ENCODE measurements around the gene STXBP5L. TPM values are rescaled to one million over a fixed set of nuclear protein-coding genes. Genes with fewer than 3 reads are reported as not detected.
"Not testable (repeated sequence)": the region's sequence is repeated elsewhere in the genome, so short reads cannot be mapped to it uniquely, and the experiment has no call there.

The STXBP5L gene
- total RNA-seq, 1 donor from 2014 or later: not detected

DNA sequence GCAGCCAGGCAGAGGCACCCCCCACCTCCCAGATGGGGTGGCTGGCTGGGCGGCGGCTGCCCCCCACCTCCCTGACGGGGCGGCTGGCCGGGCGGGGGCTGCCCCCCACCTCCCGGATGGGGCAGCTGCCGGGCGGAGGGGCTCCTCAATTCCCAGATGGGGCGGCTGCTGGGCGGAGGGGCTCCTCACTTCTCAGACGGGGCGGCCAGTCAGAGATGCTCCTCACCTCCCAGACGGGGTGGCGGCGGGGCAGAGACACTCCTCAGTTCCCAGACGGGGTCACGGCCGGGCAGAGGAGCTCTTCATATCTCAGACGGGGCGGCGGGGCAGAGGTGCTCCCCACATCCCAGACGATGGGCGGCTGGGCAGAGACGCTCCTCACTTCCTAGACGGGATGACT, 282.6 kb downstream of the STXBP5L start:
- intact Hi-C loops (cut with micrococcal nuclease); H3K4me3 Mint-ChIP-seq; DNase-seq (ENCODE audit: low spot score); H3K4me1 Mint-ChIP-seq (ENCODE audit: low read depth); H3K27me3 Mint-ChIP-seq (ENCODE audit: insufficient read depth); H3K27ac Mint-ChIP-seq; H3K36me3 Mint-ChIP-seq (ENCODE audit: low read depth): not testable (repeated sequence)
- H3K9me3 Mint-ChIP-seq: peaks cover 30% of the 10 kb centered on the region

DNA sequence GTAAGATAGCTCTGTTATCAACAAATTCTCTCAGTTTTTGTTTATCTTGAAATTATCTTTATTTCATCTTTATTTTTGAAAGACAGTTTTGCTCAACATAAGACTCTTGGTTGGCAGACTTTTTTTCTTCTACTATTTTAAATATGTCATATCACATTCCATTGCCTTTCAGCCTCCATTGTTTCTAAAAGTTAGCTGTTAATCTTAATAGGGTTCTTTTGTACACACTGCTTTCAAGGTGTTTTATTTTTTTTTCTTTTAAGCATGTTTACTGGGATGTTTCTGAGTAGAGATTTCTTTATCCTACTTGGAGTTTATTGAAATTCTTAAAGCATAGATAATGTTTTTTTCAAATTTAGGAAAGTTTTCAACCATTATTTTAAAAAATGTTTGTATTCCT, 294.6 kb downstream of the STXBP5L start:
- Mint-ChIP-seq H3K27me3 (ENCODE audit: insufficient read depth) (no peaks in the 10 kb centered on the region), H3K9me3 (peaks cover 8% of the 10 kb centered on the region), H3K4me1 (ENCODE audit: low read depth) (no peaks in the 10 kb centered on the region), H3K27ac (no peak overlapping the region), H3K4me3 (no peak overlapping the region), H3K36me3 (ENCODE audit: low read depth) (no peaks in the 10 kb centered on the region)
- intact Hi-C loops (cut with micrococcal nuclease): no loop called here
- DNase-seq (ENCODE audit: low spot score): no peak

DNA sequence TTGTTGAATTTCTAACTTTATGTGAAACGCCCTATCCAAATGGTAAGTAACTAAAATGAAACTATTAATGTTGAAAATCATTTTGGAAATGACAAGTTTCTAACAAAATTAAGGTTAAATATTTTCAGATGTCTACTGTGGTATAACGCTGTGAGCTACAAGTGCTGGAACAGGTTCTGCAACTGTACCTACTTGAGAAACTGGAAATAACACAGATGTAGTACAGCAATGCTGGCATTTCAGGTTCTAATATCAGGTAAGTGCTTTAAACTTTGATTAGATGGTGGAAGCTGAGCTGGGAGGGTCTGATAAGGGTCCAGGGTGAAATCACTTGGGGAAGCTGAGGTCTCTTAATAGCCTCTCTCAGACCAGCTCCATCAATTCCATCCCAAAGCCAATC, 315.1 kb downstream of the STXBP5L start:
- H3K27ac Mint-ChIP-seq: no peak overlapping the region
- no peak overlapping the region for H3K4me3 Mint-ChIP-seq
- DNase-seq (ENCODE audit: low spot score): no peak
- intact Hi-C loops (cut with micrococcal nuclease): no loop called here
- no peaks in the 10 kb centered on the region for H3K4me1 Mint-ChIP-seq (ENCODE audit: low read depth)
- H3K27me3 Mint-ChIP-seq (ENCODE audit: insufficient read depth): peaks cover 3% of the 10 kb centered on the region
- H3K9me3 Mint-ChIP-seq: no peaks in the 10 kb centered on the region
- H3K36me3 Mint-ChIP-seq (ENCODE audit: low read depth): no peaks in the 10 kb centered on the region

DNA sequence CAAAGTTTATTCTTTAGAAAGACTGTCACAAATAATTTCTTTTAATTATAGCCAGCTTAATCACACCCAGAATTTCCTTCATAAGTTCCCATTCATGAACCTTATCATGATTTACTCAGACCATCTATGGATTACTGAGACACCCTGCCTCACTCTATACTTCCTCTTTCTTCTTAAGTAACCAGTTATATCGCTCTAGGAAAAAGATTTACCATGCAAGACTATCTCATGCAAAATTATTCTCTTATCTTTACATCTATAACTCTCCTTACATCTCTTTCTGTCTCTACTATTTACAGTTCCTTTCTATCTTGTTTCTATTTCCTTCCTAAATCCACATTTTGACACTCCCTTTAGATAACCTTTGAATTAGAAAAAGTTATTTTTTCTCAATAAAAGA, 321.0 kb downstream of the STXBP5L start:
- no peak overlapping the region for H3K4me3 Mint-ChIP-seq
- no peaks in the 10 kb centered on the region for H3K36me3 Mint-ChIP-seq (ENCODE audit: low read depth)
- H3K27ac Mint-ChIP-seq: no peak overlapping the region
- intact Hi-C loops (cut with micrococcal nuclease): no loop called here
- no peak for DNase-seq (ENCODE audit: low spot score)
- H3K27me3 Mint-ChIP-seq (ENCODE audit: insufficient read depth): peaks cover 2% of the 10 kb centered on the region
- H3K4me1 Mint-ChIP-seq (ENCODE audit: low read depth): no peaks in the 10 kb centered on the region
- H3K9me3 Mint-ChIP-seq: no peaks in the 10 kb centered on the region

DNA sequence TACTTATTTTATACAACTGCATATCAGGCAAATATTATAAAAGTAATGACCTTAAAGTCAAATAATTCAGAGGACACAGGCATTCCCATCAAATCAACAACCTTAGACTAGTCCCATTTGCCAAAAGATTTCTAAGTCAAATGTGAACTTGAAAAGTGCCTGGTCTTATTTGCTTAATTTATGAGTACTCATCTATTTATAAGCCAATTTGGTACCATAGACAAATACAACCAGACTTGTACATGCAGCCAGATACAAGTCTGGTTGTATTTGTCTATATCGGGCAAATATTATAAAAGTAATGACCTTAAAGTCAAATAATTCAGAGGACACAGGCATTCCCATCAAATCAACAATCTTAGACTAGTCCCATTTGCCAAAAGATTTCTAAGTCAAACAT, 322.2 kb downstream of the STXBP5L start:
- H3K27me3 Mint-ChIP-seq (ENCODE audit: insufficient read depth); H3K27ac Mint-ChIP-seq; DNase-seq (ENCODE audit: low spot score); intact Hi-C loops (cut with micrococcal nuclease); H3K36me3 Mint-ChIP-seq (ENCODE audit: low read depth); H3K4me3 Mint-ChIP-seq; H3K9me3 Mint-ChIP-seq; H3K4me1 Mint-ChIP-seq (ENCODE audit: low read depth): not testable (repeated sequence)

DNA sequence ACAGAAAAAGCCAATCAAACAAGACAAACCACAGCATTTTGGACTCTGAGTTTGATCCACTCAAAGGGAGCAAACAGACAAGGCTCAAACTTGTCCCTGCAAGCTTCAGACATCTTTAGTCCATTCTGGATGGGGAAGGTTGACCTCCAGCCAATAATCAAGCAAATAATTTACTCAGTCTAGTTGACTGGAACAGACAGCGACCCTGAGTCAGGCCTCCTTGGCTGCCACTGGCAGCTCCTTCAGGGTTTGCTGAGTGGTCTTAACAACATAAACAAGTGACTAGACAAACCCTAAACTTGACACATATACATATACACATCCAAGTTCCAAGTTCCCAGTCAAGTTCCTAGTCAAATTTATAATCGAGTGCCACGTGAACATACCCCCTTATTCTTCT, 323.9 kb downstream of the STXBP5L start:
- H3K27me3 Mint-ChIP-seq (ENCODE audit: insufficient read depth): peaks cover 3% of the 10 kb centered on the region
- no peak overlapping the region for H3K4me3 Mint-ChIP-seq
- intact Hi-C loops (cut with micrococcal nuclease): no loop called here
- DNase-seq (ENCODE audit: low spot score): no peak
- H3K27ac Mint-ChIP-seq: no peak overlapping the region
- no peaks in the 10 kb centered on the region for H3K9me3 Mint-ChIP-seq
- H3K36me3 Mint-ChIP-seq (ENCODE audit: low read depth): no peaks in the 10 kb centered on the region
- no peaks in the 10 kb centered on the region for H3K4me1 Mint-ChIP-seq (ENCODE audit: low read depth)

DNA sequence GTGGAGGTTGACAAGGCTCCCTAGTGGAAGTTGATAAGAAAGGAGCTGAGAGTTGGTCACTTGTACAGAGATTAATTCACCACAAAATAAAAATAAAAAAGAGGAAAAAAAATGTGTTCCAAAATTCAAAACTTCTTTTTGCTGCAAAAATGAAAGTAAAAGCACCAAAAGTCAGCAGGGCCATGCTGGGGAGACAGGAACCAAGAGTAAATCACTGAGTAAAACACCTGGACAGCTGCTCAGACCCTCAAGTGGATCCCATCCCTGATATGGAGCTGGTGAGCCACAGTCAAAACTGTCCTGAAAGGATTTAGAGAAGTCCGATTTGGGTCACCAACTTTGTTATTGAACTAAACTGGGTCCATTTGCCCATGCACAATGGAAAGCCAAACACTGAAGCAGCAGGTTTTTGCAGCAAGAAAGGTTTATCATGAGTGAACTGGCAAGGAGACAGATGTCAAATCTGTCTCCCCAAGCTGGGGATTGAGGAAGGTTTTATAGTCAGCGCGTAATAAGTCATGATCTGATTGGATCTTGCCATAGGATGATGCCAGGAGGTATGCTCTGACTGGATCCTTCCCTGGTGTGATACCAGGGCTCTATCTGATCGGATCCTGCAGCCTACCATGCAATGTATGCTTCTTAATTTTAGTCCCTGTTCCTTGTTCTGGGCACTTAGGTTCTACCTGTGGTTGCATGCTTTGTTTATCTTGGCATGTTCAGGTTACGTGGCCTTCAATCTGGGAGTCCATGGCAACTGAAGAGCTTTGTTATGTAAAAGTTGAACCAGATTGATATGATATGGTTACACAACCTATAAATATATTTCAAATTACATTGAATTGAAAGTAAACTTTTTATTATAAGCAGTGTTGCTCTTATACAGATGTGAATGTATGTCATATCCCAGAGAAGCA, 324.6 kb downstream of the STXBP5L start:
- no peaks in the 10 kb centered on the region for H3K9me3 Mint-ChIP-seq
- DNase-seq (ENCODE audit: low spot score): no peak
- no peaks in the 10 kb centered on the region for H3K4me1 Mint-ChIP-seq (ENCODE audit: low read depth)
- peaks cover 3% of the 10 kb centered on the region for H3K27me3 Mint-ChIP-seq (ENCODE audit: insufficient read depth)
- intact Hi-C loops (cut with micrococcal nuclease): no loop called here
- H3K27ac Mint-ChIP-seq: no peak overlapping the region
- no peaks in the 10 kb centered on the region for H3K36me3 Mint-ChIP-seq (ENCODE audit: low read depth)
- no peak overlapping the region for H3K4me3 Mint-ChIP-seq

DNA sequence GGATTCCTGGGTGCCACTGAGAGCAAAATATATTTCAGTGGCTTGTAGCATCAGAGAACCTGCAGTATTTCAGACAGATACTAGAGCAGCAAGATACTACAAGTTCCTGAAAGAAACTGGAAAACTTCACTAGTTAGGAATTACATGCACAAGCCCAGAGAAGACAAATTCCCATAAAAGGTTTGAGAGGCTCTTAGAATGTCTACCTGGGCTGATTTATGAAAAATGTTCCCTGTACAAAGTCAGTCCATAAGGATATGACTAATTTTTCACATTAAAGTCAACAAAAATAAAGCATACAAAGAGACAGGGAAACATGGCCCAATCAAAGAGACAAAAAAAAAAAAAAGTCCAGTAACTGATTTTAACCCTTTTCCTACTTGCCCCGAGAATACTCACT, 335.2 kb downstream of the STXBP5L start:
- Mint-ChIP-seq H3K27ac (no peak overlapping the region), H3K4me1 (ENCODE audit: low read depth) (no peaks in the 10 kb centered on the region), H3K4me3 (no peak overlapping the region), H3K9me3 (no peaks in the 10 kb centered on the region), H3K27me3 (ENCODE audit: insufficient read depth) (no peaks in the 10 kb centered on the region), H3K36me3 (ENCODE audit: low read depth) (no peaks in the 10 kb centered on the region)
- intact Hi-C loops (cut with micrococcal nuclease): no loop called here
- DNase-seq (ENCODE audit: low spot score): no peak

DNA sequence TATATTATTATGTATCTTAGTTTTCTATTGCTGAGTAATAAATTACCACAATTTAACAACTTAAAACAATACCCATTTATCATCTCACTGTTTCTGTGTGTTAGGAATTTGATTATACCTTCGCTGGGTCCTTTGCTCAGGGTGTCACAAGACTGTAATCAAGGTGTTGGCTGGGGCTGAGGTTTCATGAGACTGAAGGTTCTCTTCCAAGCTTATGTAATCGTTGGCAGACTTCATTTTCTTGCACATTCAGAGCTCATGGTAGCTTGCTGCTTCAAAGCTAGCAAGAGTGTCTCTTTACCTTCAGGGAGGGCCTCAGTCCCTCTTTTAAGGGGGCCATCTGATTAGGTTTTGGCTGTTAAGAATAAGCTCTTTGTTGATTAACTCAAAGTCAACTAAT, 344.7 kb downstream of the STXBP5L start:
- Mint-ChIP-seq H3K9me3 (no peaks in the 10 kb centered on the region), H3K4me1 (ENCODE audit: low read depth) (no peaks in the 10 kb centered on the region), H3K4me3 (no peak overlapping the region), H3K27ac (no peak overlapping the region), H3K27me3 (ENCODE audit: insufficient read depth) (no peaks in the 10 kb centered on the region), H3K36me3 (ENCODE audit: low read depth) (no peaks in the 10 kb centered on the region)
- intact Hi-C loops (cut with micrococcal nuclease): no loop called here
- no peak for DNase-seq (ENCODE audit: low spot score)

DNA sequence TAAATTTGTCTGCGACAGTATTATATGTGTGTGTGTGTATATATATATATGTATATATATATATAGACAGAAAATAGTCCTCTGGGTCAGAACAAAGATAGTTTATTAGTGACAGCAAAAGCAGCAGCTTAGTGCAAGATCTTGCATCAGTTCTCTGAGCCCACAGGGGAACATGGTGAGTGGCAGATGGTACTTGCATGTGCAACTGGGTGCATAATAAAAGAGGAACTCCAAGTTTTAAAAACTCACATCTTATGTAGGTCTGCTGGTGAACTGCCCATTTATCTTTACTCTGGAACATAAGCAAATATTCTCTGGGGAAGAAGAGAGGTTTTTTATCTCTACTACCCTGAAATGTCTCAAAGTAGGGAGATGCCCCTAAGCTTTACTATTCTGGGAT, 361.4 kb downstream of the STXBP5L start:
- Mint-ChIP-seq H3K27ac (no peak overlapping the region), H3K4me3 (no peak overlapping the region), H3K36me3 (ENCODE audit: low read depth) (no peaks in the 10 kb centered on the region), H3K9me3 (peaks cover 6% of the 10 kb centered on the region), H3K27me3 (ENCODE audit: insufficient read depth) (no peaks in the 10 kb centered on the region), H3K4me1 (ENCODE audit: low read depth) (no peaks in the 10 kb centered on the region)
- DNase-seq (ENCODE audit: low spot score): no peak
- intact Hi-C loops (cut with micrococcal nuclease): no loop called here

DNA sequence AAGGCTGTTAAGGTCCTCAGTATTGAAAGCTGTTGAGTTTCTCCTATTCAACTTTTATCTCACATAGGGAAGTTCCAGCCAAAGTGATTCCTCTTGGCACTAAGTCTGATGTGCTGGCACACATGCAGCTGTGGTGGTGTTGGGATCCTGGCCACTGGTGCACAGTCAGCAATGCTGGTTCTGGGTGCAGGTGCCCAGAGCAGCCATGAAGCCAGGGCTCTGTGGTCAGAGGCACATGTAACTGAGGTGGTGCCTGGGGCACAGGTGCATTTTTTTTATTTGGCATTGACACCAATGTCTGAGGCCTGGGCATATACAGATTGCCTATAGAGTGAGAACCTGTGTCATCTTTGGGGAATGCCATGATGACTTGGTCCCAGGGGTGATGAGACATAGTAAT, 366.4 kb downstream of the STXBP5L start:
- DNase-seq (ENCODE audit: low spot score): no peak
- Mint-ChIP-seq H3K27ac (no peak overlapping the region), H3K9me3 (peaks cover 10% of the 10 kb centered on the region), H3K36me3 (ENCODE audit: low read depth) (no peaks in the 10 kb centered on the region), H3K27me3 (ENCODE audit: insufficient read depth) (no peaks in the 10 kb centered on the region), H3K4me1 (ENCODE audit: low read depth) (no peaks in the 10 kb centered on the region), H3K4me3 (no peak overlapping the region)
- intact Hi-C loops (cut with micrococcal nuclease): no loop called here

DNA sequence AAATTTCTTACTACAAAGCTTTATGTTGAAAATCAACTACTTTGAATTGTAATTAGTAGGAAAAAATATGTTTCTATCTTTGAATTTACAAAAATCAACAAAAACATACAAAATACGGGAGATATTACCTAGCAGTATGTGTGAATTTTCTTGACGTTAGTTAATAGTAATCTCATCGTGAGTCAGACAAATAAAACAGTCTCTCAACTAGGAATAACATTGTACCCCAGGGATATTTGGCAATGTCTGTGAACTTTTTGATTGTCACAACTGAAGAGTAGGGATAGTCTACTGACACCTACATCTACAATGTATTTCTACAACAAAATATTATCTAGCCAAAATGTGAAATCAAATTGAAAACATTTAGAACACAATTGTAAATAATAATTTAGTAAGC, 387.4 kb downstream of the STXBP5L start:
- no peaks in the 10 kb centered on the region for H3K9me3 Mint-ChIP-seq
- no peaks in the 10 kb centered on the region for H3K27me3 Mint-ChIP-seq (ENCODE audit: insufficient read depth)
- no peaks in the 10 kb centered on the region for H3K4me1 Mint-ChIP-seq (ENCODE audit: low read depth)
- H3K36me3 Mint-ChIP-seq (ENCODE audit: low read depth): no peaks in the 10 kb centered on the region
- intact Hi-C loops (cut with micrococcal nuclease): no loop called here
- DNase-seq (ENCODE audit: low spot score): no peak
- no peak overlapping the region for H3K27ac Mint-ChIP-seq
- H3K4me3 Mint-ChIP-seq: no peak overlapping the region

DNA sequence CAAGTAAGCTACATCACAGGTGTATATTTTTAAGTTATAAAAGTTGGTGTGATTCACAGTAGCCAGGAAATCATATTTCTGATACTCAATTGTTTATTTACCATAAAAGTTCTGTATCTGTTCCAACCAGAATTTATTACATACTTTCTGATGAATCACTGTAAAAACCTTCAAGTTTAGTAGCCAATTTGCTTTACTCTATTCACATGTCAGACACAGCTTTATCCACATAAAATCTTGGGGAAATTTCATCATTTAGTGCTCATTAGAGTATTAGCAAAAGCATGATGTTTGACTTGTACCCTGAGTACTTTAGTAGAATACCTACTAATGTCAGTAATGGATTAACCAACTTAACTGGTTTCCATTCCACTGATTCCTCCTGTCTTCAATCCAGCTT, 388.0 kb downstream of the STXBP5L start:
- no peaks in the 10 kb centered on the region for H3K4me1 Mint-ChIP-seq (ENCODE audit: low read depth)
- H3K9me3 Mint-ChIP-seq: no peaks in the 10 kb centered on the region
- no peak for DNase-seq (ENCODE audit: low spot score)
- H3K36me3 Mint-ChIP-seq (ENCODE audit: low read depth): no peaks in the 10 kb centered on the region
- intact Hi-C loops (cut with micrococcal nuclease): no loop called here
- H3K27ac Mint-ChIP-seq: no peak overlapping the region
- no peak overlapping the region for H3K4me3 Mint-ChIP-seq
- H3K27me3 Mint-ChIP-seq (ENCODE audit: insufficient read depth): no peaks in the 10 kb centered on the region

DNA sequence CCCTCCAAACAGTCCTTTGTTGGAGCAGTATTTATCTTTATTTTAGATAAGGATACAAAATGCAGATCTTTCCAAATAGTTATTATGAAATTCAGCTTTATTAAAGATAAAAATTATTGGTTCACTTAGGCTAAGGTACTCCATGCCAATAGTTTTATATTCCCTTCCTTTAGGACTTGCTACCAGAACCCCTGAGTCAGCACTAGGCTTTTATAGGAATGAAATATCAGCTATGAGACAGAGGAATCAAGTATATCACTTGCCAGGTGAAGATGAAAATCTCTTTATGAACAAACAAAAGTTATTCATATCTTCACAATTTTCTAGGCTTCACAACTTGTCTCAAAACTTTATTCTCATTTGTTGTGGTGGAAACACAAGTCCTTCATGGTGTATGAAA, 416.3 kb downstream of the STXBP5L start:
- H3K27me3 Mint-ChIP-seq (ENCODE audit: insufficient read depth): no peaks in the 10 kb centered on the region
- DNase-seq (ENCODE audit: low spot score): no peak
- H3K27ac Mint-ChIP-seq: no peak overlapping the region
- intact Hi-C loops (cut with micrococcal nuclease): no loop called here
- H3K9me3 Mint-ChIP-seq: no peaks in the 10 kb centered on the region
- no peaks in the 10 kb centered on the region for H3K36me3 Mint-ChIP-seq (ENCODE audit: low read depth)
- H3K4me1 Mint-ChIP-seq (ENCODE audit: low read depth): no peaks in the 10 kb centered on the region
- H3K4me3 Mint-ChIP-seq: no peak overlapping the region
